HG03520 (cell line): ENCODE measurements around the gene GRAMD1B.
"Not testable (repeated sequence)": the region's sequence is repeated elsewhere in the genome, so short reads cannot be mapped to it uniquely, and the experiment has no call there.

Source experiments
- ATAC-seq: cut with Tn5 transposase; IDR thresholded peaks from one replicate; pipeline ENCODE4 v1.9.1; 2021; ENCODE audit warnings: mild to moderate bottlenecking, moderate library complexity; ENCODE audit not compliant: unreplicated experiment

The GRAMD1B gene

GRCh38 chr11:123562158-123562557 lies 132.1 kb downstream of the GRAMD1B start:
- ATAC-seq: no peak

GRCh38 chr11:123562829-123563228 lies 132.8 kb downstream of the GRAMD1B start:
- no peak for ATAC-seq

- no peak for ATAC-seq
Observed at GRCh38 chr11:123564221-123564620, 134.2 kb downstream of the GRAMD1B start.

- no peak for ATAC-seq
Observed at GRCh38 chr11:123566852-123567251, 136.8 kb downstream of the GRAMD1B start.

GRCh38 chr11:123567466-123567865 lies 137.4 kb downstream of the GRAMD1B start:
- ATAC-seq: no peak

GRCh38 chr11:123568367-123568870 lies 138.3 kb downstream of the GRAMD1B start:
- no peak for ATAC-seq

- no peak for ATAC-seq
Observed at GRCh38 chr11:123569393-123569792, 139.3 kb downstream of the GRAMD1B start.

- ATAC-seq: no peak
Observed at GRCh38 chr11:123570939-123571580, 141.0 kb downstream of the GRAMD1B start.

- not testable (repeated sequence) for ATAC-seq
Observed at GRCh38 chr11:123572791-123573190, 142.7 kb downstream of the GRAMD1B start.

- no peak for ATAC-seq
Observed at GRCh38 chr11:123573286-123573685, 143.2 kb downstream of the GRAMD1B start.

- no peak for ATAC-seq
Observed at GRCh38 chr11:123575441-123575840, 145.4 kb downstream of the GRAMD1B start.

- no peak for ATAC-seq
Observed at GRCh38 chr11:123576082-123576481, 146.0 kb downstream of the GRAMD1B start.

GRCh38 chr11:123576501-123576900 lies 146.4 kb downstream of the GRAMD1B start:
- no peak for ATAC-seq

GRCh38 chr11:123577081-123577598 lies 147.1 kb downstream of the GRAMD1B start:
- peak; percentile 71 for ATAC-seq

GRCh38 chr11:123578778-123579481 lies 148.9 kb downstream of the GRAMD1B start:
- no peak for ATAC-seq

GRCh38 chr11:123579482-123579812 lies 149.4 kb downstream of the GRAMD1B start:
- ATAC-seq: no peak

GRCh38 chr11:123580137-123580536 lies 150.1 kb downstream of the GRAMD1B start:
- ATAC-seq: peak; percentile 5

GRCh38 chr11:123580557-123581275 lies 150.6 kb downstream of the GRAMD1B start:
- peak; percentile 78 for ATAC-seq

- ATAC-seq: no peak
Observed at GRCh38 chr11:123581651-123582399, 151.8 kb downstream of the GRAMD1B start.

GRCh38 chr11:123582992-123583504 lies 153.0 kb downstream of the GRAMD1B start:
- ATAC-seq: no peak

GRCh38 chr11:123584186-123584585 lies 154.1 kb downstream of the GRAMD1B start:
- no peak for ATAC-seq
